Stimulated activated naive CD8-positive, alpha-beta T cell treated with anti-CD3 and anti-CD28 coated beads, Interleukin-15, Interleukin-2, amounts not matched to agents 100 ng/mL and 50 ng/mL, for 24 hours (primary cell): ENCODE measurements around the gene BHLHE23.
"Not testable (repeated sequence)": the region's sequence is repeated elsewhere in the genome, so short reads cannot be mapped to it uniquely, and the experiment has no call there.

ENCODE experiments used
- H3K27ac Mint-ChIP-seq: one replicate; pipeline ENCODE4 v1.8.0; 2021; ENCODE audit warnings: mild to moderate bottlenecking, mixed read lengths
- H3K27me3 Mint-ChIP-seq: one replicate; pipeline ENCODE4 v1.8.0; 2021; ENCODE audit warnings: mixed read lengths
- H3K36me3 Mint-ChIP-seq: one replicate; pipeline ENCODE4 v1.8.0; 2021; ENCODE audit warnings: low read depth, mixed read lengths
- H3K4me1 Mint-ChIP-seq: one replicate; pipeline ENCODE4 v1.8.0; 2021; ENCODE audit warnings: low read depth, mixed read lengths
- H3K4me3 Mint-ChIP-seq: one replicate; pipeline ENCODE4 v1.8.0; 2021; ENCODE audit warnings: mild to moderate bottlenecking, mixed read lengths
- H3K9me3 Mint-ChIP-seq: one replicate; pipeline ENCODE4 v1.8.0; 2021; ENCODE audit warnings: mixed read lengths

BHLHE23 gene

DNA sequence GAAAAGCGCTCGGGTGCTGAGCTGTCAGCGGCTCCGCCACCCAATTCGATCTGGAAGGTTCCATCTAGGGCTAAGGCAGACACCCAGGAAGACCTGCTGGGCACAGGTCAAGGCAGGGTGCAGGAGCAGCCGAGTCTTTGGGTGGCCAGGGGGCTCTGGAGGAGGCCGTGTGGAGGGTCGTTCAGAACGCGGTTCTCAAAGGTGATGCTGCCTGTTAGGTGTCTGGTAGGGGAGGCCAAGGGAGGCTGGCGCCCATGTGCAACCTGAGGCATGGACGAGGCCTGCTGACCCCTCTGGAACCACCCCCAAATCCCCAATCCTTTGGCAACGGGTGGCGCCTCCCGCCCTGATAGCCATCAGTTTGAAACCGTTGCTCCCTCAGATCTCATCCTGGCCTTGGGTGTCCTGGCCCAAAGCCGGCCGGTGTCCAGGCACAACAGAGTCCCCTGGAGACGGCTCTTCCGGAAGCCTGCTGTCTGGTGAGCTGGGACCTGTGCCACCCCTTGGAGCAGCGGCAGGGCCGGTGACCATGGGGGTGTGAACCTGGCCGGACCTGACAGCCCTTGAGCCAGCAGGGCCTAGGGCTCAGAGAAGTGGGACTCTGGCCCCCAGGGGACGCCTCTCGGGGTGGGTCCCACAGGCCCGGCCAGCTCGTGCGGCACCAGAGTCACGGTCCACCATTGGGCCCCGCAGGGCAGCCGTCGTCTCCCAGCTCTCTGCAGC, 43.7 kb downstream of the BHLHE23 start:
- H3K9me3 Mint-ChIP-seq: no peaks in the 10 kb centered on the region
- peaks cover 17% of the 10 kb centered on the region for H3K4me1 Mint-ChIP-seq
- H3K27ac Mint-ChIP-seq: no peak overlapping the region
- H3K4me3 Mint-ChIP-seq: no peak overlapping the region
- H3K36me3 Mint-ChIP-seq: peaks cover 8% of the 10 kb centered on the region
- H3K27me3 Mint-ChIP-seq: no peaks in the 10 kb centered on the region

DNA sequence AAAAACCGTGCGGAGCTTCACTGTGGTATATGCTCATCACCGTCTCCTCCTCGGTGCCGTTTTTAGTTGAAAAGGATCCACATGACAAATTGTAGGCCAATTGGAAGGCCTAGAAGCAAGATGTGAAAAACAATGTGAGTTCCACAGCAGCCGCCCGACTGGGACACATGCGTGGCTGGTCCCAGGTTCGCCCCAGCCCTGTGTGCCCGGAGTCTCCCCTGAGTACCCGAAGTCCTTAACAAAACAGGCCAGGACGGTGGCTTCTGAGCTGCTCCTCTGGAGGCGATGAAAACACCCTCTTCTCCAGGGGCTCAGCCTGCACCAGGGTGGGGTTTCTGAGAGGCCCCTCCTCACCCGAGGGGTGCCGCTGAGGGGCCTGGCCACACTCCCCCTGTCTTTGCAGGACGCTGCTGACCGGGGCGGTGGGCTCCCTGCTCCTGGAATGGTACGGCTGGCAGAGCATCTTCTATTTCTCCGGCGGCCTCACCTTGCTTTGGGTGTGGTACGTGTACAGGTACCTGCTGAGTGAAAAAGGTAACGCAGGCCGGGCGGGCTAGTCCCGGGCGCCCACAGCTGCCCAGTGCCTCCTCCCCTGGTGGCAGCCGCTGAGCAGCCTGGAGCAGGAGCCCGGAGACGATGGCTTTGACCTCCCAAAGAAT, 44.4 kb downstream of the BHLHE23 start:
- H3K4me1 Mint-ChIP-seq: peaks cover 19% of the 10 kb centered on the region
- peaks cover 11% of the 10 kb centered on the region for H3K36me3 Mint-ChIP-seq
- no peaks in the 10 kb centered on the region for H3K9me3 Mint-ChIP-seq
- no peak overlapping the region for H3K4me3 Mint-ChIP-seq
- H3K27ac Mint-ChIP-seq: no peak overlapping the region
- no peaks in the 10 kb centered on the region for H3K27me3 Mint-ChIP-seq

DNA sequence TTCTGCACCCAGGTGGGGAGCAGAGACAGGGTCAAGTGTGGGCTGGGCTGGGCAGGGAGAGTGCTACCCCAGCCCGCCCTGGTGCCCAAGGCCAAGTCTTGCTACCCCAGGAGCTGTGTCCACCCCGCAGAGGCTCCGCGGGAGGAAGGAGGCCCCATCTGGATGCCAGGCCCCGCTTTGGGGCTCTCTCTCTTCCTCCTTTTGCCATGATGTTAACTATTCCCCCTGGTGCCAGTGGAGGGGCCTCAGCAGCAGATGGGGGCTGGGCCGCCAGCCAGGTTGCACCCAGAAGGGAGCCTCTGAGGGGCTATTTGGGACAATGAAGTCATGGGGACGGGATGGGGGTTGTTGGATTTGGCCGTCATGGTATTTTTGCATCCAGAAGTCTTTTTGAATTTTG, 45.0 kb downstream of the BHLHE23 start:
- Mint-ChIP-seq H3K36me3 (peaks cover 11% of the 10 kb centered on the region), H3K27ac (no peak overlapping the region), H3K9me3 (no peaks in the 10 kb centered on the region), H3K4me3 (no peak overlapping the region), H3K4me1 (peaks cover 19% of the 10 kb centered on the region), H3K27me3 (no peaks in the 10 kb centered on the region)

DNA sequence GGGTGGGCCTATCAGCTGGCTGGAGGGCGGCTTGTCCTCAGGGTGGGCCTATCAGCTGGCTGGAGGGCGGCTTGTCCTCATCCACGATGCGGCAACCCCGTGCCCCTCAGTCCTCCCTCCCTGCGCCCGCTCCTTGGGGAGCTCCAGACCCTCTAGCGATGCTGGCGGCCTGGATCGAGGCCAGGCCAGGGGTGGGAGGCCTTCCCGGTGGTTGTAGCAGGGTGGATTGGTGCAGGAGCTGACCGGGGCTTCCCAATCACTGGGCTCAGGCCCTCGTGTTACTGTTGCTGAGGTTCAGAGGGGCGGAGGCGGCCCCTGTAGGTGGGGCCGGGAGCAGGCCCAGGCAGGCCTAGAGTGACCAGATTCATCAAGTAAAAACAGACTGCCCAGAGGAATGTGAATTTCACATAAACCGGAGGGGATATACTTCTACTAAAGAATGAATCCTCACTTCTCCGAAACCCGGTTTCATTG, 45.4 kb downstream of the BHLHE23 start:
- Mint-ChIP-seq H3K4me3 (no peak overlapping the region), H3K36me3 (peaks cover 11% of the 10 kb centered on the region), H3K4me1 (peaks cover 19% of the 10 kb centered on the region), H3K9me3 (no peaks in the 10 kb centered on the region), H3K27ac (no peak overlapping the region), H3K27me3 (no peaks in the 10 kb centered on the region)

DNA sequence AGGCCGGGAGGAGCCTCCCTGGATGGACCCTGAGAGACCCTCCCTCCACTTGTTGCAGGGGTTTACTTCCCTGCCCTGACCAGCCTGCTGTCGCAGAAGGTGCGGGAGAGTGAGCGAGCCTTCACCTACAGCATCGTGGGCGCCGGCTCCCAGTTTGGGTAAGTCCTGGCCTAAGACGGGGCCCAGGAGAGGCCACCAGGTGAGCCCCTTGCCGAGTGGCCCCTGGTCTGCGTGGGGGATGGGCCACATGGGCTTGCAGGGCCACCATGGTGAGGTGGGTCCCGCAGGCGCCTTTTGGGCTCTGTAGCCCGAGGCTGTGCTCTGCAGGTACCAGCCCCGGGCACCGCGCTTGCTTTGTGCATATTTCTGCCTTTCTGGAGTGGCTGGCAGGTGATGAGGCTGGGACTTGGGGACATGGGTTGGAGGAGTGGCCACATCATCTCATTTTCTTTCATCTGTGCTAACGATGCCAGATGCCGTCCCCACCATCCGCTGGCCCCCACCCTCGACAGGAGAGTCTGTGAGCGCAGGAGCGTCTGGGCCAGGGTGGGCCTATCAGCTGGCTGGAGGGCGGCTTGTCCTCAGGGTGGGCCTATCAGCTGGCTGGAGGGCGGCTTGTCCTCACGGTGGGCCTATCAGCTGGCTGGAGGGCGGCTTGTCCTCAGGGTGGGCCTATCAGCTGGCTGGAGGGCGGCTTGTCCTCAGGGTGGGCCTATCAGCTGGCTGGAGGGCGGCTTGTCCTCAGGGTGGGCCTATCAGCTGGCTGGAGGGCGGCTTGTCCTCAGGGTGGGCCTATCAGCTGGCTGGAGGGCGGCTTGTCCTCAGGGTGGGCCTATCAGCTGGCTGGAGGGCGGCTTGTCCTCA, 46.1 kb downstream of the BHLHE23 start:
- not testable (repeated sequence) for H3K27ac Mint-ChIP-seq, H3K9me3 Mint-ChIP-seq, H3K4me3 Mint-ChIP-seq, H3K36me3 Mint-ChIP-seq, H3K27me3 Mint-ChIP-seq
- H3K4me1 Mint-ChIP-seq: peaks cover 19% of the 10 kb centered on the region

DNA sequence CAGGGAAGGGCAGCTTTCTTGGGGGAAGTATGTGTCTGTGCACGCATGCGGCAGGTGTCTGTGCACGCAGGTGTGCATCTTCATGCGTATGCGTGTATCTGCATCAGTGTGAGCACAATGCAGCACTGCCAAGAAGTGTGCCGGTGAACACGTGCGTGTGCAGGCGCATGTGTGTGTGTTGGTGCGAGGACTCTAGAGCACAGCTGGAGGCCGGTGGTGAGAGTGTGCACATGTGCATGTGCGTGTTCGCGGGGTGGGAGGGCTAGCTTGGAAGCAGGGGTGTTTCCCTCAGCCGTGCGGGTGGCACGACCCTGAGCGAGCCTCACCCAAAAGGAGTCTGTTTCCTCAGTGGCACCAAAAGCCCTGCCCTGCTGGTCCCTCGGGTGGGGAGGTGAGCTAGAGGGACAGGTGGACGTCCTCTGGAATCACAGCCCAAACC, 46.7 kb downstream of the BHLHE23 start:
- H3K27ac Mint-ChIP-seq: no peak overlapping the region
- H3K9me3 Mint-ChIP-seq: no peaks in the 10 kb centered on the region
- H3K4me1 Mint-ChIP-seq: peaks cover 19% of the 10 kb centered on the region
- peaks cover 8% of the 10 kb centered on the region for H3K36me3 Mint-ChIP-seq
- H3K27me3 Mint-ChIP-seq: no peaks in the 10 kb centered on the region
- H3K4me3 Mint-ChIP-seq: no peak overlapping the region

DNA sequence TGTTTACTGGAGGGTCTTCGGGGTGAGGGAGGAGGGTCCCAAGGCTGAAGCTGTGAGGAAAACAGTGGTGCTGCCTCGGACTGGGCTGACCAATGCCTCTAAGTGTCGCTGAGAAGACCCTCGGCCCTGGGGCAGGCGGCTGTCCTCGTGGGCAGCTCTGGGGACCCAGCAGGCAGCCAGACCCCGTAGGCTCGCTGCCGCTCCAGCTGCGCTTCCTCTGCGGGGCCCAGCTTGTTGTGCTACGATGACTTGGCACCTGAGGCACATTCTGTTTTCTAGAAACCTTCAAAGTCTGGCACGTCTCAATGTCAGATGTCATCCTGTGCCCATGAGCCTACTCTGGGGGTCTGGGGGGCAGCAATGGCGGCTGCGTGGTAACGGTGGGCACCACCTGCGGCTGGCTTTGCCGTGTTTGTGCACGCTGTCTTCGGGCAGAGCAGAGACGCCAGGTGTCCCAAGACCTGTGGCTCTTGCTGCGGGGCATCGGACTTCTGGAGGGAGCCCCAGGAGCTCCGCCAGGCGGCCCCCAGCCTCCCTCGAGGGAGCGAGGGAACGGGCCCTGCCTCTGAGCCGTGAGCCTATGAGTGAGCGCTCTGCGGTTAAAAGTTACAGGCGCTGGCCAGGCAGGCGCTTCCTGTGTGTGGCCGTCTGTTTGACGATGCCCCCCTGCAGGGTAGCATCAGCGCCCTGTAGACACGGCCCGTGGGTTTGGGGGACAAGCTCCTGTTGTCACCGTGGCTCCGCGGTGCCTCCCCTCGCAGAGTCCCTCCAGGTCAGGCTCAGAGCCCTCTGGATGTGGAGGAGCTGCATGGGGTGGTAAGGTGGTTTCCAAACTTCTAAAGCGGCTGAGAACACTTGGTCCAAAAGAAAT, 47.4 kb downstream of the BHLHE23 start:
- Mint-ChIP-seq H3K27ac (no peak overlapping the region), H3K4me1 (peaks cover 24% of the 10 kb centered on the region), H3K9me3 (no peaks in the 10 kb centered on the region), H3K36me3 (peaks cover 8% of the 10 kb centered on the region), H3K27me3 (no peaks in the 10 kb centered on the region), H3K4me3 (no peak overlapping the region)

DNA sequence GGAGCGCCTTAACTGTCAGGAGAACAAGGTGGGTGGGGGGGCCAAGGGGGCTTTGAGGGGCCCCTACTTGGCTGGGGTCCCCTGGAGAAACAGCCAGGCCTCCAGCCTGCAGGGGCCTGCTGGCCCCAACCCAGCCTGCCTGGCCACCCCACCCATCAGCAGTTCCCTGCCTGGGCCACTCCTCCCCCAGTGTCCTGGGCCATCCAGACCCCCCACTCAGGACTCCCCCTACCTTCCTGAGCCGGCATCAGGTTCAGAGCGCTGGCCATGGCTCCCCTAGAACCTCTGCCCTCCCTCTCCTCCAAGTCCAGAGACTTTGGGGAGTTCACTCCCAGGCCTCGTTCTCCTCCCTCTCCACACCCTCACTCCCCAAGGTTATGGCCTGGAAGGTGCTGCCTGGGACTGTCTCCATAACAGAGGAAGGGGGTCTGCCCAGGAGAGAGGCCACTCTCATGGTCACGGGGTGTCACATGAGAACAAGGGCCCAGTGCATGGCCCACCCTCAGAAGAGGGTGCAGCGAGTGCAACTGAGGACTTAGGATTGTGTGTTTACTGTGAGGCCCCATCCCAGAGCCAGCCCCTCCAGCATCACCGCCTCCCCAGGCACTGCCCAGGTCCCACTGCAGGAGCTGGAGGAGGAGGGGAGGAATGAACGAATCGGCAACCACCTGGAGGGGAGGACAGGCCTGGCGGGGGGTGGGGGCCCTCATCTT, 48.2 kb downstream of the BHLHE23 start:
- no peak overlapping the region for H3K27ac Mint-ChIP-seq
- H3K4me3 Mint-ChIP-seq: no peak overlapping the region
- no peaks in the 10 kb centered on the region for H3K27me3 Mint-ChIP-seq
- peaks cover 32% of the 10 kb centered on the region for H3K4me1 Mint-ChIP-seq
- no peaks in the 10 kb centered on the region for H3K9me3 Mint-ChIP-seq
- peaks cover 8% of the 10 kb centered on the region for H3K36me3 Mint-ChIP-seq

DNA sequence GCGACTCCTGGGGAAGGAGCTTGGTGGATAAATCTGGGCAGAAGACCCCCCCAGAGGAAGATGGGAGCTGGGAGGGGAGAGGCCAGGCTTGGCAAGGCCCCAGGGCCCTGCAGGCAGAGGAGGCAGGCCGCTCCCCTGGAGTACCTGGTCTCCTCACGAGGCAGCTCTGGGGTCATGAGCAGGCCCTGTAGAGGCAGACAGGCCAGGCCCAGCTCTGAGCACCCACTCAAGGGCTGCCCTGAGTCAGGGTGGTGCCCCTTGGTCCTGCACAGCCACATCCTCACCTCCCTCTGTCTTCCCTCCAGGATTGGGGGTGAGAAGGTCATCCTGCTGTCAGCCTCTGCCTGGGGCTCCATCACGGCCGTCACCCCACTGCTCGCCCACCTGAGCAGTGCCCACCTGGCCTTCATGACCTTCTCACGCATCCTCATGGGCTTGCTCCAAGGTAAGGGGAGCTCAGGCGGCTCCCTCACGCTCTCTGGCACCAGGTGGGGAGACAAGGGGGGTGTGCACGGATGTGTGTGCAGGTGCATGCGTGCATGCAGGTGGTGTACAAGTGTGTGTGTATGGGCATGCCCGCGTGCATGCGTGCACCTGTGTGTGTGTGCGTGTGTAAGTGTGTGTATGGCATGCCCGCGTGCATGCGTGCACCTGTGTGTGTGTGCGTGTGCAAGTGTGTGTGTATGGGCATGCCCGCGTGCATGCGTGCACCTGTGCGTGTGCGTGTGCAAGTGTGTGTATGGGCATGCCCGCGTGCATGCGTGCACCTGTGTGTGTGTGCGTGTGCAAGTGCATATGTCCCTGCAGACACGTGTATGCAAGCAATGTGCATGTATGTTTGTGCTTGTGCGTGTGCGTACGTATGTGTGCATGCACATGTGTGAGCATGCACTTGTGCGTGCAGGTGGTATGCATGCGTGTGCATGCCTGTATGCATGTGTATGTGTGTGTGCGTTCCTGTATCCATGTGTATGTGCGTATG, 49.3 kb downstream of the BHLHE23 start:
- H3K27me3 Mint-ChIP-seq: no peaks in the 10 kb centered on the region
- peaks cover 37% of the 10 kb centered on the region for H3K4me1 Mint-ChIP-seq
- peaks cover 8% of the 10 kb centered on the region for H3K36me3 Mint-ChIP-seq
- H3K4me3 Mint-ChIP-seq: no peak overlapping the region
- no peak overlapping the region for H3K27ac Mint-ChIP-seq
- no peaks in the 10 kb centered on the region for H3K9me3 Mint-ChIP-seq

DNA sequence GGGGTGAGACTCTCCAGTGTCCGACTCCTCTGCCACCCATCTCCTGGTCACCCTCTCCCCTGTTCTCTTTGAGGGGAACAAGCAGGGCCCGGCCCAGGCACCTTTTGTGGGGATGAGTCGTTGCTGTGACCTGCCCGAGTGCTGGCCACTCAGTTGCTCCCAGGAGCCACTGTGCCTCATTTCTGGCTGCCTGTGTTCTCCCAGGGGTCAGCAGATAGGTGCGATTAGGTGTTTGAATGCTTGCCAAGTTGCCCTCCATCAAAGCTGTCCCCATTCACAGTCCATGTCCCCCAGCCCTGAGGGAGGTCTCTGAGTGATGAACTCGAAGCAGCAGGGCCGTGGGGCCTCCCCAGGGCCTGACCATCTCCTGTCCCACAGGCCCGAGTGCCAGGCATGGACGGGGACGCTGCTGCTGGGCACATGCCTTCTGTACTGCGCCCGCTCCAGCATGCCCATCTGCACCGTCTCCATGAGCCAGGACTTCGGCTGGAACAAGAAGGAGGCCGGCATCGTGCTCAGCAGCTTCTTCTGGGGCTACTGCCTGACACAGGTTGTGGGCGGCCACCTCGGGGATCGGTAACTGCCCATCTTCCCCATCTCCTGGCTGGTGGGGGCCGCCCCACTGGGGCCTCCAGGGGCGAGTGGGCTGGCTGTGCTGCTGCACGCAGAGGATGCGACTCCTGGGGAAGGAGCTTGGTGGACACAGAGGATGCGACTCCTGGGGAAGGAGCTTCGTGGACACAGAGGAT, 50.2 kb downstream of the BHLHE23 start:
- peaks cover 41% of the 10 kb centered on the region for H3K4me1 Mint-ChIP-seq
- H3K4me3 Mint-ChIP-seq: no peak overlapping the region
- peaks cover 8% of the 10 kb centered on the region for H3K36me3 Mint-ChIP-seq
- no peak overlapping the region for H3K27ac Mint-ChIP-seq
- no peaks in the 10 kb centered on the region for H3K27me3 Mint-ChIP-seq
- H3K9me3 Mint-ChIP-seq: no peaks in the 10 kb centered on the region
